Kidney (tissue), 14 donors: ENCODE results near the gene MYO5A. TPM values are rescaled to one million over a fixed set of nuclear protein-coding genes. Genes with fewer than 3 reads are reported as not detected.

ENCODE experiments used
- DNase-seq, 5 donors: peaks; one replicate each; pipeline ENCODE4 v3.0.0-alpha.2; 2013 to 2020
- FAIRE-seq: peaks from 2 replicates; lab custom pipeline; 2012; peaks lifted over from hg19 to GRCh38; lab: Jason Lieb, UNC
- H3K27ac ChIP-seq, 2 donors: one replicate each; pipeline ENCODE4 v1.7.0; 2013; ENCODE audit warnings: low read depth in 2 of 2, low read length in 2 of 2, inconsistent platforms in 1 of 2
- H3K27me3 ChIP-seq: one replicate; pipeline ENCODE4 v1.7.1; 2013; ENCODE audit warnings: low read length, inconsistent platforms; ENCODE audit not compliant: control insufficient read depth, insufficient read depth
- H3K36me3 ChIP-seq, 3 donors: one replicate each; pipeline versions ENCODE4 v1.7.0 to v1.7.1; 2013; ENCODE audit warnings: low read length in 3 of 3, control low read depth in 1 of 3, inconsistent platforms in 1 of 3; ENCODE audit not compliant: insufficient read depth in 3 of 3, control insufficient read depth in 2 of 3
- H3K4me1 ChIP-seq, 3 donors: one replicate each; pipeline versions ENCODE4 v1.7.0 to v1.7.1; 2013; ENCODE audit warnings: low read length in 3 of 3, inconsistent platforms in 1 of 3, low read depth in 1 of 3; ENCODE audit not compliant: control insufficient read depth in 2 of 3, insufficient read depth in 2 of 3
- H3K4me3 ChIP-seq, 3 donors: one replicate each; pipeline versions ENCODE4 v1.7.0 to v1.8.1; 2013; ENCODE audit warnings: low read length in 3 of 3, control low read depth in 1 of 3, inconsistent platforms in 1 of 3
- H3K9ac ChIP-seq, 3 donors: one replicate each; pipeline versions ENCODE4 v1.7.0 to v1.7.1; 2013; ENCODE audit warnings: low read length in 3 of 3, control low read depth in 1 of 3, inconsistent platforms in 1 of 3
- H3K9me3 ChIP-seq, 3 donors: one replicate each; pipeline versions ENCODE4 v1.7.0 to v1.7.1; 2013; ENCODE audit warnings: low read length in 3 of 3, control low read depth in 1 of 3, inconsistent platforms in 1 of 3; ENCODE audit not compliant: control insufficient read depth in 2 of 3, insufficient read depth in 1 of 3
- CTCF ChIP-seq: IDR thresholded peaks from 3 replicates; pipeline ENCODE4 v1.5.1; 2012; ENCODE audit warnings: mild to moderate bottlenecking, moderate library complexity, borderline replicate concordance; ENCODE audit not compliant: insufficient read depth; ENCODE audit errors: extremely low read depth
- intact Hi-C: fragments of 100-400 bp; cut with DNase I; formaldehyde crosslinking; loops from one replicate; pipeline ENCODE4 v1.11.1; 2022
- polyA plus RNA-seq: library from polyadenylated mRNA; stranded (reverse); fragments of 350-450 nt; fragmentation: Illumina TruSeq; extraction: RNeasy Lipid Tissue Mini Kit (QIAGEN cat#74804); gene quantifications from one replicate; pipeline ENCODE4 v1.2.3, GENCODE V29; 2014; ENCODE audit warnings: low read depth, low replicate concordance; ENCODE audit not compliant: insufficient read depth
- total RNA-seq: library from RNA; stranded (reverse); fragmentation: NEBNext Ultra II Directional; extraction: Animal tissue kit (Norgen Biotek cat#: 25700); gene quantifications from one replicate; pipeline ENCODE4 v1.2.1, GENCODE V29; 2021
- donor health status: control.
- donor health status: control.
- donor health status: control.
- donor health status: control.
- donor health status: control.
- donor health status: DM: yes; HTN: yes; CAD: no.
- donor health status: Normal renal cell carcinoma (clear cell type).

The MYO5A gene
- total and polyA plus RNA-seq, 2 donors from 2014 or later = 3.5 to 32.9 TPM

GRCh38 chr15:52337198-52337853 lies 191.4 kb downstream of the MYO5A start:
- DNase-seq (no peak), FAIRE-seq (no peak)
- no peak overlapping the region for H3K4me3 ChIP-seq
- TF ChIP-seq CTCF = no peak
- no peaks in the 10 kb centered on the region for H3K27me3 ChIP-seq
- H3K36me3 ChIP-seq = peaks cover 0 to 5% (median 0%) of the 10 kb centered on the region in 3 donors
- no peak overlapping the region for H3K27ac ChIP-seq
- no peaks in the 10 kb centered on the region for H3K4me1 ChIP-seq
- no peak overlapping the region for H3K9ac ChIP-seq
- no peaks in the 10 kb centered on the region for H3K9me3 ChIP-seq
- intact Hi-C loops = no loop called here

- Histone ChIP-seq H3K27ac (no peak overlapping the region), H3K27me3 (no peaks in the 10 kb centered on the region), H3K9me3 (no peaks in the 10 kb centered on the region), H3K4me3 (no peak overlapping the region), H3K9ac (no peak overlapping the region), H3K4me1 (no peaks in the 10 kb centered on the region), H3K36me3 (peaks cover 0 to 5% (median 0%) of the 10 kb centered on the region in 3 donors)
- TF ChIP-seq CTCF = no peak
- peak in 2 of 5 donors; percentile 14 to 31 for DNase-seq
- intact Hi-C loops = no loop called here
- FAIRE-seq = no peak
These were observed 192.2 kb downstream of the MYO5A start for GRCh38 chr15:52336529-52336928.

- no peaks in the 10 kb centered on the region for H3K9me3 ChIP-seq
- peaks cover 0 to 3% (median 0%) of the 10 kb centered on the region in 3 donors for H3K36me3 ChIP-seq
- no peak overlapping the region for H3K27ac ChIP-seq
- no peaks in the 10 kb centered on the region for H3K27me3 ChIP-seq
- no peak for TF ChIP-seq CTCF
- no peak overlapping the region for H3K9ac ChIP-seq
- FAIRE-seq = no peak
- no peak for DNase-seq
- no peaks in the 10 kb centered on the region for H3K4me1 ChIP-seq
- H3K4me3 ChIP-seq = no peak overlapping the region
- intact Hi-C loops = no loop called here
These were observed 194.1 kb downstream of the MYO5A start for GRCh38 chr15:52334491-52335160.
